A549 treated with dexamethasone at 1 μM for 4 hours (cell line): ENCODE data around the gene SPATA31D1. TPM values are rescaled to one million over a fixed set of nuclear protein-coding genes. Genes with fewer than 3 reads are reported as not detected.

Experiments
- total RNA-seq: library from RNA; stranded (reverse); fragments of 200-300 nt; extraction: Qiagen RNA extraction; gene quantifications from 5 replicates; pipeline ENCODE4 v1.2.3, GENCODE V29; 2022

The SPATA31D1 gene
- not detected in 5 replicates for total RNA-seq

DNA sequence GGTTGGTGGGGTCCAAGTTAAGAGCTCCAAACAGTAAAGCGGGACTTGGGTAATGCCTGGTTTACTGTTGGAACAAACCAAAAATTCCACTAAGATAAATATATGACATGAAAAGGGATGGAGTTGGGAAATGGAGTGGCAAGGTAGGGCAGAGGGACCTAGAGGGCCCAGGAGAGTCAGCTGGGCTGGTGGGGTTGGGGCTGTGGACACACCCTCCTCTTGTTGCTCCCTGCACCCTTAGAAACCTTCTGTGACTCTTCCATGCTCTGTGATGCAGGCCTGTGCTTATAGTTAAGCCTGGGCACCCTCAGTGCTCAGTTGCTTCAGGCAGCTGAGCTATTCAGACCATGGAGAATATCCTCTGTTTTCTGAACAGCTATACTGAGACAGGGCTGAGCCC, at the start of gene SPATA31D1:
Gene SPATA31D1, plus strand, starts transcription at position 301 of the 400 bp plus-strand sequence. Its CDS starts 47 bp downstream, at position 348.

DNA sequence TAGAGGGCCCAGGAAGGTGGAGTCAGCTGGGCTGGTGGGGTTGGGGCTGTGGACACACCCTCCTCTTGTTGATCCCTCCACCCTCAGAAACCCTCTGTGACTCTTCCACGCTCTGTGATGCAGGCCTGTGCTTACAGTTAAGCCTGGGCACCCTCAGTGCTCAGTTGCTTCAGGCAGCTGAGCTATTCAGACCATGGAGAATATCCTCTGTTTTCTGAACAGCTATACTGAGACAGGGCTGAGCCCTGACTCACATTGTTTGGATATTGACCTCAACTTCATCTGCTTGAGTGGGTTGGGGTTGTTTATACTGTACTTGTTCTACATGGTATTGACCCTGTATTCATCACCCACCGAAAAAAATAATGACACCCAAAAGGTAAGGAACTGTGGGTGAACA, 45.2 kb upstream of the SPATA31D1 start, which contains the start of gene SPATA31D3:
Gene SPATA31D3, plus strand, starts transcription at position 108 of the 400 bp plus-strand sequence. Its CDS starts 86 bp downstream, at position 194.

Other genes with a start within 250 kb of the SPATA31D1 start
- gene SPATA31D4, start 60.3 kb upstream of the SPATA31D1 start, total RNA-seq: not detected in 5 replicates
- gene SPATA31D3, start 45.3 kb upstream of the SPATA31D1 start, total RNA-seq: not detected in 5 replicates